Epithelial cell of prostate (primary cell): ENCODE data around the gene DMP1.

Experiments
- DNase-seq: peaks from one replicate; pipeline ENCODE4 v3.0.0-alpha.2; 2011; ENCODE audit warnings: low read depth, low spot score
- H3K27ac ChIP-seq: fragments of 450-650 bp; 2 replicates; pipeline ENCODE4 v1.5.1; 2017; ENCODE audit warnings: mild to moderate bottlenecking

DMP1 gene, protein sequence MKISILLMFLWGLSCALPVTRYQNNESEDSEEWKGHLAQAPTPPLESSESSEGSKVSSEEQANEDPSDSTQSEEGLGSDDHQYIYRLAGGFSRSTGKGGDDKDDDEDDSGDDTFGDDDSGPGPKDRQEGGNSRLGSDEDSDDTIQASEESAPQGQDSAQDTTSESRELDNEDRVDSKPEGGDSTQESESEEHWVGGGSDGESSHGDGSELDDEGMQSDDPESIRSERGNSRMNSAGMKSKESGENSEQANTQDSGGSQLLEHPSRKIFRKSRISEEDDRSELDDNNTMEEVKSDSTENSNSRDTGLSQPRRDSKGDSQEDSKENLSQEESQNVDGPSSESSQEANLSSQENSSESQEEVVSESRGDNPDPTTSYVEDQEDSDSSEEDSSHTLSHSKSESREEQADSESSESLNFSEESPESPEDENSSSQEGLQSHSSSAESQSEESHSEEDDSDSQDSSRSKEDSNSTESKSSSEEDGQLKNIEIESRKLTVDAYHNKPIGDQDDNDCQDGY

DNA sequence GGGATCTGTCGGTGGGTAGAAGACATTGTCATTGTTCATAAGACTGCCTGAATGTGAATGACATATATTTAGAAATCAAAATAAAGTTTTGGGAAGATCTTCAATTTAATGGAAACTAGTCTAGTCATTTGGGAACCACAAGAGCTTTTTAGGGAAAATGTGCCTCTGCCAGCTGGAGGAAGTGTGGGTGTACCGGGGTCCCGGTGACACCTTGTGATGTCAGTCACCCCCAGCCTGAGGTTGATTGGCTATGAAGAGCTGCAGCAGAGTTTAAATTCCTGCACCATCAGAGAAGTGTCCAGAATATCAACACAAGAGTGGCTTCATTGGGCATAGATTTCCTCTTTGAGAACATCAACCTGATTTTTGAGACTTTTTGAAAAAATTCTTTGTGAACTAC lies at the start of gene DMP1:
TSS of gene DMP1 (plus strand) at position 301 of the 400 bp plus-strand sequence. CDS start 6,213 bp downstream, outside the sequence.
- DNase-seq, result no peak
- H3K27ac ChIP-seq, result no peak within 1 kb of the TSS

DNA sequence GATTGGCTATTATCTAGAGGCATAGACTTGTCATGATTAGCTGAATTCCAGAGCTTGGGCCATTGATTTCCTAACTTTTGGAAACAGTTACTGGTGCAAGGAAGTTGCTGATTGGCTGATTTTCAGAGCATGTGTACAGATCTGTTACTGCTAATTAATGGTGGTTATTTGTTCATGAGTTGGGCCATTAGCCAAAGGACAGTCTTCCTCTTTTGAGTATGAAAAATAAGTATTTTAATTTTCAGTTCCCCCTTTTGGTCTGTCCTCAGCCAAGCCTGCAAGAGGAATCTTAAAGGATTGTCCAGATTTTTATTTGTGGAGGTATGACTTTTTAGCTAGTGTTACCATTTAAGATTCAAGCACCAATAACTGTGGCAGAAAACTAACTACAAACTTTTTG lies 48.7 kb upstream of the DMP1 start:
- H3K27ac ChIP-seq, result no peak overlapping the region
- DNase-seq, result no peak

DNA sequence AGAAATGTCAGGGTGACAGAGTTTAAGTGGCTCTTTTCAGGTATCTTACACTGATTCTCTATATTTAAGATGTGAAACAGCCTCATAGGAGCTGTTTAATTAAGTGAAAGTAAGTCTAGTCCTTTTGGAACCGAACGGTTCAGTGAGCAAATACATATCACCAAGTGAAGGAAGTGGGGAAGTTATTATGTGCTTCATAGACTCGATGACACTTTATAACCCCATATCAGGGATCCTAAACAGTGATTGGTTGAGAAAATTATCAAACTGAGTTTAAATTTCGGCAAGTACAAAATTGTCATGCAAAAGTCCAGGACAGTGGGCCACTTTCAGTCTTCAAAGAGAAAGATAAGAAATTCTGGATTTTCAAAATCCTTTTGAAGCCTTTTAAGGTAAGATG lies 41.9 kb upstream of the DMP1 start, which contains the start of gene DSPP:
TSS of gene DSPP (plus strand) at position 301 of the 400 bp plus-strand sequence. CDS start 2,380 bp downstream, outside the sequence.
- DNase-seq, result no peak

DNA sequence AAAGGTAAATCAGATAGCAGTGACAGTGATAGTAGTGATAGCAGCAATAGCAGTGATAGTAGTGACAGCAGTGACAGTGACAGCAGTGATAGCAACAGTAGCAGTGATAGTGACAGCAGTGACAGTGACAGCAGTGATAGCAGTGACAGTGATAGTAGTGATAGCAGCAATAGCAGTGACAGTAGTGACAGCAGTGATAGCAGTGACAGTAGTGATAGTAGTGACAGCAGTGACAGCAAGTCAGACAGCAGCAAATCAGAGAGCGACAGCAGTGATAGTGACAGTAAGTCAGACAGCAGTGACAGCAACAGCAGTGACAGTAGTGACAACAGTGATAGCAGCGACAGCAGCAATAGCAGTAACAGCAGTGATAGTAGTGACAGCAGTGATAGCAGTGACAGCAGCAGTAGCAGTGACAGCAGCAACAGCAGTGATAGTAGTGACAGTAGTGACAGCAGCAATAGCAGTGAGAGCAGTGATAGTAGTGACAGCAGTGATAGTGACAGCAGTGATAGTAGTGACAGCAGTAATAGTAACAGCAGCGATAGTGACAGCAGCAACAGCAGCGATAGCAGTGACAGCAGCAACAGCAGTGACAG lies 35.7 kb upstream of the DMP1 start:
- no peak overlapping the region for H3K27ac ChIP-seq
- DNase-seq, result no peak

More for the DNA sequence above, 41.9 kb upstream of the DMP1 start, which contains the start of gene DSPP:
- no peak within 1 kb of the TSS for H3K27ac ChIP-seq

DNA sequence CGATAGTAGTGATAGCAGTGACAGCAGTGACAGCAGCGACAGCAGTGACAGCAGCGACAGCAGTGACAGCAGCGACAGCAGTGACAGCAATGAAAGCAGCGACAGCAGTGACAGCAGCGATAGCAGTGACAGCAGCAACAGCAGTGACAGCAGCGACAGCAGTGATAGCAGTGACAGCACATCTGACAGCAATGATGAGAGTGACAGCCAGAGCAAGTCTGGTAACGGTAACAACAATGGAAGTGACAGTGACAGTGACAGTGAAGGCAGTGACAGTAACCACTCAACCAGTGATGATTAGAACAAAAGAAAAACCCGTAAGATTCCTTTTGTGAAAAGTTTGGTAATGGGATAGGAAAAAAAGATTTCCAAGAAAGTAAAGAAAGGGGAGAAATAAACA lies 33.8 kb upstream of the DMP1 start:
- H3K27ac ChIP-seq, result no peak overlapping the region
- DNase-seq, result no peak

DNA sequence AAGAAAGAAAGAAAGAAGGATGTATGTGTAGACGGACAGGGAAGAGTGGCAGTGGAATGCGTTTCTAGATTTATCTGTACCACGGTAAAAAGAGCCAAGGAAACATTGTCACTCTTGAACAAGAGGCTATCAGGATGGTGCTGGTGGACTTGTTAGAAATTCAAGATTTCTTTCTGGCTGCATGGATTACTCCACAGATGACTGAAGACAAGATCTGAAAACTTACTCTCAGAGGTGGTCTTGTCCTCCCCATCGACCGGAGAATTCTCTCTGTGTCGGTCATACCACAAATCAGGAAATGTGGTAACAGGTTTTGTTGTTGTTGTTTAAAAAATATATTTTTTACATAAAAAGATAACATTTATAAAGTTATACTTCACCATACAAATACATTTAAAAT lies 30.0 kb upstream of the DMP1 start:
- no peak overlapping the region for H3K27ac ChIP-seq
- DNase-seq, result no peak

DNA sequence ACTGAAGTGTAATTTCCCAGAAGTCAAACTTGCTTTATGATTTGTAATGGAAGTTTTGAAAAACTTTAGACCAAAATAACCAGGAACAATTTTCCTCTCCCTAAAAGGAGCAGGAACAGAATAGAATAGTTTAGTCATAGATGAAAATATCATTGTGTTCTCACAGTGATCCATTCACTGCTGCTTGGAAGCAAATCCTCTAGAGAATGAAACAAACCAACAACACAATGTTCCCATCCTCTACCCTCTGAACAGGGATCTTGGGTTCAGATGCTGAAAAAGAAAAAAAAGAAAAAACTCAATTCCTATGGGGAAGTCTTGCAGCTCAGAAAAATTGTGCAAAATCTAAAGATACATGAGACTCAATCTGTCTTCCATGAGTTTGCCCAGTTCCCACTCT lies 29.6 kb upstream of the DMP1 start:
- DNase-seq, result no peak
- H3K27ac ChIP-seq, result no peak overlapping the region

DNA sequence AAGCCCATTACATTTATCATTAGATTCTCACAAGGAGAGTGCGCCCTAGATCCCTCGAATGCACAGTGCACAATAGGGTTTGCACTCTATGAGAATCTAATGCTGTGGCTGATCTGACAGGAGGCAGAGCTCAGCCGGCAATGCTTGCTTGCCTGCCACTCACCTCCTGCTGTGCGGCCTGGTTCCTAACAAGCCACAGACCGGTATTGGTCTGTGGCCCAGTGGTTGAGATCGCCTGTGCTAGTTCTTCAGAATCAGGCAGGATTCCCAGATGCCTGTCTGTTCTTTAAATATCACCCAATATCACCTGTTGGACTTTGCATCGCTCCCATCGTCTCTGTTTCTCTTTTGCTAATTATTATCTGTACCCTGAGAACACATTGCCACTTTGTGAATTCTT lies 27.8 kb upstream of the DMP1 start:
- no peak for DNase-seq
- no peak overlapping the region for H3K27ac ChIP-seq

DNA sequence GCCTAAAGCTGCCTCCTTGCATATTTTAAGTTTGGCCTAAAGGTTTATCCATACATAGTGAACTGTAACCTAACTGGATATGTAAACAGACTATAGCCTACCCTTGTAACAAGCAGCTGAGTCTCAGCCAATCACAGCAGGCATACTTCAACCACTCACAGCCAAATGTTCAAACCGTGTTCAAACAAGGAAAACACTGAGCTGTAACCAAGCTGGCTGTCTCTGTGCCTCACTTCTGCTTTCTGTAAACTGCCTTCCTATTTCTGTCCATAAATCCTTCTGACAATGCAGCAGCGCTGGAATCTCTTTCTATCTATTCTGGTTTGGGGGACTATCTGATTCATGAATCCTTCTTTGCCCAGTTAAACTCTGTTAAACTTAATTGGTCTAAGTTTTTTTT lies 25.4 kb upstream of the DMP1 start:
- no peak overlapping the region for H3K27ac ChIP-seq
- no peak for DNase-seq

DNA sequence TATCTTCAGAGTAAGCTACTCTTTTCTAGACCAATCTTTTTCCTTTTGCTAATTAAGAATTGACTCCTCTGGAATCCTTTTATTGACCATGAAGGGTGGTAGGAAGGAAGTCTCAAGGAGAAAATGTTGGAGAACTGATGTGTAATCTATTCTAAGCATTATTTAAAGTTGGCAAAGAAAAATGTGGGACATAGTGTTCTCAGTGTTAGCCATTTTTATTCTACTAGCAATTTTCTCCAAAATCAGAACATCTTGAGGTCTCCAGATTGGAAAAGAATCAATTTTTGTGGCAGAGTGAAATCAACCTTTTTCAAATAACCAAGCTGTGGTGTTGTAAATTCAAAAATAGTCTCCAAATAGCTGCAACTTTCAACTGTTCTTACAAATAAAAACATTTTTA lies 18.4 kb upstream of the DMP1 start:
- H3K27ac ChIP-seq, result no peak overlapping the region
- no peak for DNase-seq

DNA sequence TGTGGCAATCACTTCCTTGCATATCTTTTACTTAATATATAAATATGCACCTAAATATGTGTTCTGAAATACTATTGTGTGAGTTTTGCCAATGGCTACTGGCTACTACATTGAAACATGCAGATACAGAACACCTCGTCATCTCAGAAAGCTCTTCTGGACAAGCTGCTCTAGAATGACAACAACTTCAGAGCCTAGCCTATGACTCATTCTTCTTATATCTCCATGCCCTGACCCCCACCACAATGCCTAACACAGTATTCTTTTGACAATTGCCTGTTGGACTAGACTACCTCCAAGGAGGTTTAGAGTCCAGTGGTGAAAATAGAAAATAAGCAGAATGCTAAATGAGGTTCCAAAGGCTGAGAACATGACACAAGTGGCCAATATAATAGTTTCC lies 17.6 kb upstream of the DMP1 start:
- DNase-seq, result no peak
- H3K27ac ChIP-seq, result no peak overlapping the region

DNA sequence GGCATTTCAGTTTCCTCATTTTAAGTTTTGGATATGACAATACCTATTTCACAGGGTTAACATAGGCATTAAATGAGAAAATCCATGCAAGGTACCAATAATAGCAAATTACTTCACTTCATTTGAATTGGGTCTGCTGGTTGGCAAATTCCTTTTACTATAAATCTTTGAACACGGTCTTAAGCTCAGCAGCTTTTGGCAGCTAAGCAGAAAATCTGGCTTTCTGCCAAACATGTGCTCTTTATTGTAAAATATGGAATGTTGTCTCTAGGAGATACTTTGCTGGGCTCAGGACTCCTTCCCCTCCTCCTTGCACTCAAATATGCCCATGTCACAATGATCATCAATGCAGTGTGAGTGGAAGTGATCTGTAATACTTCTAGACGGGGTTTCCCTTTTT lies 16.8 kb upstream of the DMP1 start:
- no peak for DNase-seq

DNA sequence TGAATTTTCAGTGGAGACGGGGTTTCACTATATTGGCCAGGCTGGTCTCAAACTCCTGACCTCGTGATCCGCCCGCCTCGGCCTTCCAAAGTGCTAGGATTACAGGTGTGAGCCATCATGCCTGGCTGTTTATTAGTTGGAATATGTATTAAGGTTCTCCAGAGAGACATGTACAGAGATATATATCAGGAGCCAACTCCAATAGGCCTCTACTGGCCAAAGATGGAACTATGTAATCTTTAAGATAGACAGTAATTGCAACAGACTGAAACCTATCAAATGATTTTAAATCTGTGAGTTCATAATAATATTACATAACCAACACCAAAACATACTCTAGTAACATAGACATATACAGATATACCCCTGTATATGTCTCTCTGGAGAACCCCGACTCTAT lies 5.8 kb upstream of the DMP1 start:
- DNase-seq, result no peak
- H3K27ac ChIP-seq, result no peak overlapping the region

More for the DNA sequence above, 16.8 kb upstream of the DMP1 start:
- H3K27ac ChIP-seq, result no peak overlapping the region

DNA sequence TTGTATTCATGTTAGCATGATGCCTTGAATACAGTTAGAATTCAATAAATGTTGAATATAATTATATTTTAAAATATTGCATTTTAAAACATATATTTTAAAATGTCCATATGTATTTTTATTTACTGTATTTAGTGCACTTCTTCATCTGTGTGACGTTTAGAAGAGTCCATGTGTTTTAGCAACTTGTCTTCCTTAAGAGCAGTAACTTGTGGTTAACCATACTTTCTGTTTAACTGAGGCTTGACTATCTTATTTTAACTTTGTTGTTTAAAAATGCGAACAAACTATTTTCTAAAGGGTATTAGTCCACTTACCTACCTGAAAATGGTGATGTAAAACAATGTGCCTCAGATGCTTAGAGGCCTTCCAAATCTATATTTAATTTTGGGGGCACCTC lies 858 bp downstream of the DMP1 start:
- DNase-seq, result no peak
- H3K27ac ChIP-seq, result no peak overlapping the region

DNA sequence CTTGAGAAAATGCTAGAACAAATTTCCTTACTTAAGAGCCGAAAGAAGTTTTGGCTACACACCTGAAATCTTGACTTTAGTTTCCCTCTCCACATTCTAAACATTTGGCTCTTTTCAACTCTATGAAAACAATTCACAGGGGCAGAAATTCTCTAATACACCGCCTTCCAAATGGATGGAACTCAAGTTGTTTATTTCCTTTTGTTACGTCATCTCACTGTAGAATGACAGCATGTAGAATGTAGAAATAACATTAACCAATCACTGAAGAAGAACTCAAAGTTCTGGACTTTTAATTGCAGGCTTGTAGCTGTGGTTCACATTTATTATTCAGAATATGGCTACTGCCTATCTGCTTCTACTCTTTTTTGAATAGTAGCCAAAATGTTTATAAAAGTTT lies 1.9 kb downstream of the DMP1 start:
- no peak overlapping the region for H3K27ac ChIP-seq
- no peak for DNase-seq

DNA sequence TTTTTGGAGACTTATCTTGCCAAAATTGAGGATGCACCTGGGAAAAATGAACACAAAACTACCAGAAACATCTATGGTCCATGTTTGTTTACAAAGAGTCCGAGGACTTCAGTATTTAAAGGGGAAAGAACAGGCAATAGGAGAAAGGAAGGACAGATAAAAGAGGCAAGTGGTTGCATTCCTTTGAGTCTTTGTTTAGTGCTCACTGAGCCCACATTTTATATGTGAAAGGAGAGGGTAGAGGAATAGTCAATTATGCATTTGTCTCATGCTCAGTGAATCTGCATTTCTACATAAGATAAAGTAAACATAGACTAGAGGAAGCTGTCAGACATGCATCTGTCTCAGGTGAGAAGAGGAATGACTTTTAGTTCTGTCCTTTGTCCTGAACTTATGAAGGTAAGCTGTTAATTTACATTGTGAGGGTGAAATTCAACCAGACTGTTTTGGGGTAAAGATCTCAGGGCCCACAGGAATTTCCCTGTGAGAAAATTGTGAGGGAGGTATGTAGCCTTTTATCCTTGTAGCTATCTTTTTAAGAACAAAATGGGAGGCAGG lies 4.5 kb downstream of the DMP1 start:
- no peak for DNase-seq
- H3K27ac ChIP-seq, result no peak overlapping the region

DNA sequence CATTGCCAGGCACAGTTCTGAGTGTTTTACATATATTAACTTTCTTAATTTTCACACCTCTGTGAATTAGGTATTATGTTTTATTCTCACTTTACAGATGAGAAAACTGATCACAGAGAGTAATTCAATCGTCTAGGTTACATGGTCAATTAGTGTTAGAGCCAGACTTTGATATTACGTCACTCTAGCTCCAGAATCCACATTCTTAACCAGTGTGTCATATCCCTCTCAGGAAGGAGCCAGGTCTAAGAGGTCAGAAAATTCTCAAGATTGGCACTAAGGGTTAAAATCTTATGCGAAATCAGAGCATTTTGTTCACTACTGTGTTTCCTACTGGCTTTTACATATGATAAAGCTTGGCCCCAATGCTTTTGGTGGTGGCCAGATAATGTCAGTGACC lies 7.4 kb downstream of the DMP1 start:
- peak overlapping the region; percentile 83 for H3K27ac ChIP-seq
- no peak for DNase-seq

DNA sequence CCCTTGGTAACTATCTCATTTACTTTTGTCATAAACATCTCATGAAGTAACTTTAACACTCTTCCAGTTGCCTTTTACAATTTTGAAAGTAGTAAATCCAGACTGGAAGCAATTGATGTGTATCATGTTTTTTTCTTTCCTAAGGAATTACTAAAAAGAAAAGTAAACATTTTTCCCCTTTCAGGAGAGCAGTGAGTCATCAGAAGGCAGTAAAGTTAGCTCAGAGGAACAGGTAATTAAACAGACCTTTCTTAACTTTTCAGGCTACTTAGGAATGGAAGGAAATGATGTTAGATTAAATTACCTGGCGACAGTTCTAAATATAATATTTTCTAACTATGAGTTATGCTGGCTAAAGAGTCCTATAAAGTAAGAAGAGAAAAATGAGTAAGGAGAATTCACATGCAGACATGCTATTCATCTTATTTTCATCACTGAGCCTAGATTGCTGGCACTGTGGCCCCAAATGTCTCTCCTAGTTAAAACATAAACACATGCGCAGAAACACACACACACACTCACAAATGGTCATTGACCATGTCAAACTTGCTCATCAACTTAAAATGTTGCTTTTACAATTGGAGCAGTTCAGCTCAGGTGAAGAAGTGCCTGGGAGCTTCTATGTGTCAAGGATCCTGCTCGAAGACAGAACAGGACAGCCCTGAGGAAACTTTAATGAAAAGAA lies 9.3 kb downstream of the DMP1 start:
- peak; percentile 31 for DNase-seq
- H3K27ac ChIP-seq, result peak overlapping the region; percentile 83

DNA sequence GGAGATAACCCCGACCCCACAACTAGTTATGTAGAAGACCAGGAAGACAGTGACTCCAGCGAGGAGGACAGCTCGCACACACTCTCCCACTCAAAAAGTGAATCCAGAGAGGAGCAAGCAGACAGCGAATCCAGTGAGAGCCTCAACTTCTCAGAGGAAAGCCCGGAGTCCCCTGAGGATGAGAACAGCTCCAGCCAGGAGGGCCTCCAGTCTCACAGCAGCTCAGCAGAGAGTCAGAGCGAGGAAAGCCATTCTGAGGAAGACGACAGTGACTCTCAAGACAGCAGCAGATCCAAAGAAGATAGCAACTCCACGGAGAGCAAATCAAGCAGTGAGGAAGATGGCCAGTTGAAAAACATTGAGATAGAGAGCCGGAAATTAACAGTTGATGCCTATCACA lies 12.8 kb downstream of the DMP1 start:
- no peak for DNase-seq
- H3K27ac ChIP-seq, result no peak overlapping the region

DNA sequence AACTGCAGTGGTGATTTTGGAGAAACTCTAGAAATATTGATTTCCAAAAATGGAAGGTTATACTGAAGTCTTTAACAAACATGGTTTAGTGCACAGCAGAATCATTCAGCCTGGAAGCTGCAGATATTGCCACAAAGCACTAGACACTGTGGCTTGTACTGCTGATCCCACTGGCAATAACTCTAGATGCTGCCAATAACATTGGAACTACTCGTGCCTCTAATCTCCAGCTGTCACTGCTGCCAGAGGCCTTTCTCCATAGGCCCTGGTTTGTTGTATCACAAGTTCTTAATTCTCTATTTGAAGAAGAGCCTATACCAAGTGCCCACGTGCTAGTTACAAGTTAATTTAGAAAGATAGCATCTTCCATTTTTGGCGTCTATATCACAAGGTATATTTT lies 19.3 kb downstream of the DMP1 start:
- DNase-seq, result no peak
- no peak overlapping the region for H3K27ac ChIP-seq

DNA sequence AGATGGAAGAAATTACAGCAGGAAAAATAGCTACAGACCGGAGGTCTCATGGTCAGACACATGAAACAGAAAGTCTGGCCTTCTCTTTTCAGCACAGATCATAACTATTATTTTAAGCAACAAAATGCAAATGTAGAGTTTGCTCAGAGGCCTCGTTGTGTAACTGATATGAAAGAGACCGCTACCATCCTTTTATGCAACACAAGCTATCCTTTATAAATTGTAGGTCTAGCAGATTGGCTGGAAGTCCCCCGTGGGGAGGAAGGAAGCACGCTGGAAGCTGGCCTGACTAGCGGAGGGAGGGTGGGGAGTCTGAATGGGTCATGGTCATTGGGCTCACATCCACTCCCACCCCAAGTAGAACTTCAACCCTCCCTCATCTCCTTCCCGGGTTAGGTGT lies 27.7 kb downstream of the DMP1 start:
- no peak for DNase-seq
- H3K27ac ChIP-seq, result no peak overlapping the region
